Activated CD4-positive, alpha-beta T cell treated with anti-CD3 and anti-CD28 coated beads for 36 hours (primary cell): Measurements from ENCODE around the gene MYZAP. TPM values are rescaled to one million over a fixed set of nuclear protein-coding genes. Genes with fewer than 3 reads are reported as not detected.

ENCODE experiments used
- ATAC-seq: fragments of 200-7000 bp; cut with Tn5 transposase; one replicate; pipeline ENCODE4 v1.10.0; 2021; ENCODE audit warnings: mild to moderate bottlenecking, moderate library complexity
- CTCF ChIA-PET: fragments of 350-600 bp; sonication (Branson Sonifier 250); formaldehyde crosslinking; loops from one replicate; lab custom pipeline; 2021; ENCODE audit warnings: antibody characterized with exemption; lab: Charles Lee
- POLR2A ChIA-PET: fragments of 350-600 bp; sonication (Branson Sonifier 250); formaldehyde crosslinking; loops from one replicate; lab custom pipeline; 2021; ENCODE audit warnings: antibody characterized with exemption, inconsistent platforms; lab: Charles Lee
- DNase-seq: peaks from one replicate; pipeline ENCODE4 v3.0.0-alpha.2; 2020
- H3K27ac Mint-ChIP-seq: one replicate; pipeline ENCODE4 v1.8.0; 2021; ENCODE audit warnings: mixed read lengths
- H3K27me3 Mint-ChIP-seq: one replicate; pipeline ENCODE4 v1.8.0; 2021; ENCODE audit warnings: mixed read lengths
- H3K36me3 Mint-ChIP-seq: one replicate; pipeline ENCODE4 v1.8.0; 2021; ENCODE audit warnings: low read depth, mixed read lengths
- H3K4me1 Mint-ChIP-seq: one replicate; pipeline ENCODE4 v1.8.0; 2021; ENCODE audit warnings: mixed read lengths
- H3K4me3 Mint-ChIP-seq: one replicate; pipeline ENCODE4 v1.8.0; 2021; ENCODE audit warnings: mild to moderate bottlenecking, moderate library complexity, mixed read lengths
- H3K9me3 Mint-ChIP-seq: one replicate; pipeline ENCODE4 v1.8.0; 2021; ENCODE audit warnings: low read depth, mixed read lengths
- intact Hi-C, 2 experiments: fragments of 100-400 bp; cut with DNase I in 1 of 2; cut with micrococcal nuclease in 1 of 2; formaldehyde crosslinking; loops; one replicate each; pipeline versions ENCODE4 v1.14.2 to v1.15.1; 2022 to 2024; cut with DNase I, micrococcal nuclease
- total RNA-seq, 2 experiments: library from RNA; stranded (reverse); gene quantifications; one replicate each; pipeline ENCODE4 v1.2.3, GENCODE V29; 2021

MYZAP gene
- total RNA-seq, 2 experiments from 2014 or later: 0.11 TPM

DNA sequence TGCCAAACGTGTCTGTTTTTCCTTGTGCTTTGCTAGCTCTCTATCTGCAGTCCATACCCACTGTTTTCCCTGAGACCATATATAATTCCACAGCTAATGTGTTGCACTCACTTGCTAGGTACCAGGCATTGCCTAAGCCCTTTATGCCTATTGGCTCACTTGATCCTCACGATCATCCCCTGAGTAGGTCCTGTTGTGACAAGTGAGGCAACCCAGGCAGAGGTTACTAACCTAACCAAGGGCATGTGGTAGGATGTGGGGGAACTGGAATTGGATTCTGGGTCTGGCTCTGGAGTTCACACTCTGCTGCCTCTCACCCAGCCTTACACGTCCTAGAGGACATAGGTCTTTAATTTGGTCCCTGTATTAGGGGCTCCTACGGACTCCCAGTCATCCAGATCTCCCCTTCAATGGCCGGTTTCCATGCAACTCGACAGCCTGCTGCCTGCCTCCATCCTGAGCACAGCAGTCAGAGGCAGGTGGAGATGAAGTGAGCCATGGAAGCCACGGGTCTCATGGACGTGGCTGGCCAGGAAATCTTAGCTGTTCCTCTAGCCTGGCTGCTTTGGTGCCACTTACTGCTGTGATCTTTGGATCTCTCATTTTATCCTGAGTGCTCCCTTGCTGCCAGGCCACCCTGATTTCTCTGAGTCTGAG is 38.9 kb upstream of the MYZAP start:
- Mint-ChIP-seq H3K27me3 (no peaks in the 10 kb centered on the region), H3K9me3 (no peaks in the 10 kb centered on the region), H3K36me3 (no peaks in the 10 kb centered on the region), H3K4me3 (no peak overlapping the region), H3K4me1 (no peaks in the 10 kb centered on the region), H3K27ac (no peak overlapping the region)
- no peak for ATAC-seq
- DNase-seq: no peak
- ChIA-PET POLR2A (no interaction called here), CTCF (interaction anchor here (1.5 kb wide), 1 partner anchor 24 kb away, joined by 5 read pairs; no protein-coding TSS in a partner anchor)
- intact Hi-C loops: no loop called here

DNA sequence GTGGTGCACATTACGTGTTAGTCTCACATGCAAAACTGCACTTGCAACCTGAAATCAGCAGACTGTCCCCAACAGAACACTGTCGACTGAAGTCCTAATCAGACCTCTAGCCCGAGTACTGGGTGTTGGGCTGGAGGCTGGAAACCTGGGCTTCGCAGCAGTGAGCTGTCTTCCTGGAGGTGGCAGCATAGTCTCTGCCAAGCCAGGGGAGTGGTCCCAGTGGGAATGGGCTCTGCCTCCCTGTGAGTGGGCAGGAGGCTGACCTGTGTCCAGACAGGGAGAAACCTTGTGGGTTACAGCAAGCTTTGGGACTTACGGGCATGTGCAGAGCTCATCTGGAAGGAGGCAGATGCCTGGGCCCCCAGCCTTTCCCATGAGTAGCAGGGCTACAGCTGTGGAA is 38.2 kb upstream of the MYZAP start:
- intact Hi-C loops: no loop called here
- H3K9me3 Mint-ChIP-seq: no peaks in the 10 kb centered on the region
- H3K27ac Mint-ChIP-seq: no peak overlapping the region
- H3K4me3 Mint-ChIP-seq: no peak overlapping the region
- DNase-seq (no peak), ATAC-seq (no peak)
- H3K36me3 Mint-ChIP-seq: no peaks in the 10 kb centered on the region
- POLR2A ChIA-PET: no interaction called here
- H3K4me1 Mint-ChIP-seq: no peaks in the 10 kb centered on the region
- CTCF ChIA-PET: interaction anchor here (0.5 to 1.2 kb wide), 2 partner anchors 179 to 244 kb away, joined by 3 read pairs; no protein-coding TSS in a partner anchor
- H3K27me3 Mint-ChIP-seq: no peaks in the 10 kb centered on the region

DNA sequence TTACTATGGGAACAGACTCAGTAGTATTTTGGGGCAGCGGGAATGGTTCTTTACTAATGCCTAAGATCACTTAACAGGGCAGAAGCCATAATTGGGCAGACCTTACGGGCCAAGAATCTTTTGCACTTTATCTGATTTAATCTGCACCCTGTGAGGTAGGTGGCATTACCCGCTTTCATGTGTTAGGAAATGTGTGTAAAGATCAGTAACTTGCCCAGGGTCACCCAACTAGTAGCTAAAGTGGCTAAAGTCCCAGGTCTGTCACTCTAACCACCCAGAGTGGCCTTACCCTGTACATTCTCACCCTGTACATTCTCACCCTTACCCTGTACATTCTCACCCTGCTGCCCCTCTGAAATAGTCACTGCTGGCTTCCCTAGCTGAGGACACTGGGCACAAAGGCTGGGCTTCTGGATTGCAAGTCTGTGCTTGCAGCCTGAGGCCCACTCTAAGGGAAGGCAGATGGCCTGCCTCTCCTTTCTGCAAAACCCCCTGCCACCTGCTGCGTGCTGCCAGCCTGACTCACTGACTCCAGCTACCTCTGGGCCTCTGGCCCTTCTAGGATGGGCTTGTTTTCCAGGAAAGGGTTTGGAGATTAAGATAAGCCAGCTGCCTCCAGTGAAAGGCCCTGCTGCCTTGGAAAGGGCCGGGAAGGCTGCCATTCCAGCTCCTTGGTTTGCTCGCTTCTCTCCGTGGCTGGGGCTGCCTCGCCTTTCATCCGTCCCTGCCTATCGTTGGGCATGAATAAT is 37.5 kb upstream of the MYZAP start:
- intact Hi-C loops: no loop called here
- CTCF ChIA-PET: interaction anchor here (0.5 to 1.2 kb wide), 3 partner anchors 178 to 316 kb away, joined by 3 read pairs; no protein-coding TSS in a partner anchor

DNA sequence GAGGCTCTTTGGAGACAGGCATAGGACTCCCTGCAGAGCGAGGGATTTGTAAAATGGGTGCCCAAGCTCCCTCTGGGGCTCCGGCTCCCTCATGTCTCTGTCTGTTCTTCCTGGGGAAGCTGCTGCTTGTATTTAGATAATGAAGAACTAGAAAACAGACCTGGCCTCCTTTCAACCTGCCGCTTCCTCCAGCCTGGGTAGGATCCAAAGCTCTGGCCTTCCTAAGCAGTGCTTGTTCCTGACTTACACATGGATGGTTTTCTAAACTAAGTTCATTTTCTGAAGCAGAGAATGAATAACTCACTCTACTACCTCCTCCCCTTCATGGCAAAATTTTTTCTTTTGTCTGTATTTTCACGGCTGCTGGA is 36.9 kb upstream of the MYZAP start:
- DNase-seq: no peak
- Mint-ChIP-seq H3K4me1 (no peaks in the 10 kb centered on the region), H3K4me3 (no peak overlapping the region), H3K36me3 (no peaks in the 10 kb centered on the region), H3K27ac (no peak overlapping the region), H3K9me3 (no peaks in the 10 kb centered on the region), H3K27me3 (no peaks in the 10 kb centered on the region)
- ChIA-PET POLR2A (no interaction called here), CTCF (interaction anchor here (0.7 to 1.2 kb wide), 2 partner anchors 178 to 315 kb away, joined by 3 read pairs; no protein-coding TSS in a partner anchor)
- intact Hi-C loops: no loop called here
- no peak for ATAC-seq

More for the DNA sequence above, 37.5 kb upstream of the MYZAP start:
- Mint-ChIP-seq H3K9me3 (no peaks in the 10 kb centered on the region), H3K27me3 (no peaks in the 10 kb centered on the region), H3K4me3 (no peak overlapping the region), H3K4me1 (no peaks in the 10 kb centered on the region), H3K36me3 (no peaks in the 10 kb centered on the region), H3K27ac (no peak overlapping the region)
- no peak for DNase-seq
- POLR2A ChIA-PET: no interaction called here
- ATAC-seq: no peak

DNA sequence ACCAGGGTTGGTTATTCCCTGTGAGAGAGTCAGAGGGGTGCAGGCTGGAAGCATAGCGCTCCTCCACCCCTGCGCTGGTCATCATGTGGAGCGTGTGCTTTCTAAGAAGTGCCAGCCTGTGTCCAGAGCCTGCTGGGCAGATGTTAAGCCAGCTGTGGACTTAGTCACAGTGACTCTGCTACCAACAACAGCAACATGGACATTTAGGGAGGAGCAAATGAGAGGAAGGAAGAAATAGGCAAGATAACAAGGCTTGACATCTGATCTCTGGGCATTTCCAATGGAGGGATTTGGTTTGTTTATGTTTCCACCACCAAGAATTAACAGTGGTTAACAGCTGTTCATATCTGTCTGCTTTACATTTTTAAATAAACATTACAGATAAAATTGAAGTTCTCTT is 36.4 kb upstream of the MYZAP start:
- H3K27ac Mint-ChIP-seq: no peak overlapping the region
- ChIA-PET CTCF (no interaction called here), POLR2A (no interaction called here)
- no peak for DNase-seq
- no peaks in the 10 kb centered on the region for H3K36me3 Mint-ChIP-seq
- H3K9me3 Mint-ChIP-seq: no peaks in the 10 kb centered on the region
- ATAC-seq: no peak
- no peak overlapping the region for H3K4me3 Mint-ChIP-seq
- no peaks in the 10 kb centered on the region for H3K27me3 Mint-ChIP-seq
- intact Hi-C loops: no loop called here
- peaks cover 2% of the 10 kb centered on the region for H3K4me1 Mint-ChIP-seq

DNA sequence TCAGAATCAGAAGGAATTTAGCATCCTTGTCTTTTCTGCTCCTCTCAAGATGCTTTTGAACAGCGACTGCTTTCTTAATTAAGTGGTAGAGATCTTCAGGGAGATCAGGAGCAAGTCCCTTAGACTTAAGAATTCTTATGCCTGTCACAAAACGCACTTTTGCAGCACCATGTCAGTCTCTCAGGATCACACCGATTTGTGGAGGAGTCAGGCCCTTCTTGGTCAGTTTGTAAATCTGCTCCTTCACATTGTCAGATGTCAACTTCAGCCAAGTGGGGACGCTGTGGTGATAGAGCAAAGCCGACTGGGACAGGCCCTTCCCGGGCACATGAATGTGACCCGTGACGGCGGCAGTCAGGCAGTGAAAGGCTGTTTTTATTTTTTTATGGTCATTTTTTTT is 35.7 kb upstream of the MYZAP start:
- no peak overlapping the region for H3K27ac Mint-ChIP-seq
- POLR2A ChIA-PET: no interaction called here
- peaks cover 8% of the 10 kb centered on the region for H3K4me1 Mint-ChIP-seq
- intact Hi-C loops: no loop called here
- H3K36me3 Mint-ChIP-seq: no peaks in the 10 kb centered on the region
- H3K27me3 Mint-ChIP-seq: no peaks in the 10 kb centered on the region
- H3K9me3 Mint-ChIP-seq: no peaks in the 10 kb centered on the region
- no peak overlapping the region for H3K4me3 Mint-ChIP-seq
- ATAC-seq (no peak), DNase-seq (no peak)
- CTCF ChIA-PET: interaction anchor here (2.5 kb wide), 1 partner anchor 305 kb away, joined by 9 read pairs; no protein-coding TSS in a partner anchor

DNA sequence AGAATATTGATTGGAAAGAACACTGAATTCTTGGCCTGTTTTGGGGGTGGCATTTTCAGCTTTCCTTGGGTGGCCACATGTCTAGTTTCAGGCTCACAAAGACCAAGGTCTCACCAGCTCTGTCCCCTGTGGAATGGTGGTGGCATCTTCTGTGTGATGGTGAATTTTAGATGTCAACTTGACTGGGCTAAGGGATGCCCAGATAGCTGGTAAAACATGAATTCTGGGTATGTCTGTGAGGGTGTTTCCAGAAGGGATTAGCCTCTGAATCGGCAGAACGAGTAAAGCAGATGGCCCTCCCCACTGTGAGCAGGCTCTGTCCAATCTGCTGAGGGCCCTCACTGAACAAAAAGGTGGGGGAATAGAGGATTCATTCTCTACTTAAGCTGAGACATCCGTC is 34.4 kb upstream of the MYZAP start:
- POLR2A ChIA-PET: no interaction called here
- no peaks in the 10 kb centered on the region for H3K27me3 Mint-ChIP-seq
- H3K27ac Mint-ChIP-seq: no peak overlapping the region
- DNase-seq (no peak), ATAC-seq (no peak)
- intact Hi-C loops: no loop called here
- CTCF ChIA-PET: interaction anchor here (0.5 to 2.5 kb wide), 3 partner anchors 11 to 518 kb away, joined by 3 to 9 read pairs (median 3); no protein-coding TSS in a partner anchor
- peaks cover 1% of the 10 kb centered on the region for H3K36me3 Mint-ChIP-seq
- no peak overlapping the region for H3K4me3 Mint-ChIP-seq
- no peaks in the 10 kb centered on the region for H3K9me3 Mint-ChIP-seq
- H3K4me1 Mint-ChIP-seq: peaks cover 17% of the 10 kb centered on the region

DNA sequence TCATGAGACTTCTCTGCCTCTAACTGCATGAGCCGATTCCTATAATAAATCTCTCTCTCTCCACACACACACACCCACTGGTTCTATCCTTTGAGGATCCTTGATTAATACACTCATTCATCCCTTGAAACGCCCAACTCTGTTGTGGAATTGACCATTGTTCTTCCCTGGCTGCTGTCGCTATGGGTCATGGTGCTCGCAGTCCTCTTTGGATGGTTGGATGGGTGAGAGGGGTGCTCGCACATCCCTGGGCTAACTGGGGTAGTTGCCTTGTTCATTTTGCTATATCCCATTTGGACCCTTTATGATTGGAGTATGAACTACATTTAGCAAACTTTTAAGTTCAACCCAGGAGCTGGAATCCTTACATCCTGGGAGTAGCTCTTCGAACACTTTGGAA is 33.9 kb upstream of the MYZAP start:
- Mint-ChIP-seq H3K36me3 (peaks cover 1% of the 10 kb centered on the region), H3K4me3 (no peak overlapping the region), H3K4me1 (peaks cover 22% of the 10 kb centered on the region), H3K27ac (no peak overlapping the region), H3K9me3 (no peaks in the 10 kb centered on the region), H3K27me3 (no peaks in the 10 kb centered on the region)
- ChIA-PET CTCF (interaction anchor here (1.0 to 2.5 kb wide), 3 partner anchors 30 to 509 kb away, joined by 3 to 9 read pairs (median 5); no protein-coding TSS in a partner anchor), POLR2A (no interaction called here)
- no peak for ATAC-seq
- DNase-seq: no peak
- intact Hi-C loops: no loop called here

DNA sequence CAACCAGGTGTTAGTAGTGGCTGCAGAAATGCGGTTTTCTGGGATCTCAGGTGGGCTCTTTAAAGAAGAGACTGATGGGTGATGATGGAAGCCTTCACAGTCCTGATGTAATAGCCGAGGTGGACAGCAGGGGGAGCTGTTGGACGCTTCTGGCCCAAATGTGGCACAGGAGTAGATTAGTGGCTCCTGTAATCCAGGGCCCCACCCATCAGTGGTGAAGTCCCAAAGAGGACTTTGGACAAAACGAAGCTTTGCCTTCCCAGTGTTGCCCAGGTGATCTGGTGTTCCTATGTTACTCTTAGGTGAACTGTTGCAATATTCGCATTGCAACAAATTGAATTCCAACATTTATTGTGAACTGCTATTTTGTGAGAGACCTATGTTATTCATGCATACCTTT is 31.8 kb upstream of the MYZAP start:
- POLR2A ChIA-PET: no interaction called here
- no peaks in the 10 kb centered on the region for H3K27me3 Mint-ChIP-seq
- peaks cover 1% of the 10 kb centered on the region for H3K36me3 Mint-ChIP-seq
- DNase-seq (peak; percentile 85), ATAC-seq (peak; percentile 37)
- peaks cover 30% of the 10 kb centered on the region for H3K4me1 Mint-ChIP-seq
- no peaks in the 10 kb centered on the region for H3K9me3 Mint-ChIP-seq
- intact Hi-C loops: loop anchor here (1.0 to 5.0 kb wide), 6 partner anchors 81 to 623 kb away; partner anchors contain the start of gene ALDH1A2 (in 1 of the 2)
- no peak overlapping the region for H3K27ac Mint-ChIP-seq
- CTCF ChIA-PET: interaction anchor here (0.6 to 3.6 kb wide), 25 partner anchors 12 to 902 kb away, joined by 3 to 22 read pairs (median 3); no protein-coding TSS in a partner anchor
- no peak overlapping the region for H3K4me3 Mint-ChIP-seq

DNA sequence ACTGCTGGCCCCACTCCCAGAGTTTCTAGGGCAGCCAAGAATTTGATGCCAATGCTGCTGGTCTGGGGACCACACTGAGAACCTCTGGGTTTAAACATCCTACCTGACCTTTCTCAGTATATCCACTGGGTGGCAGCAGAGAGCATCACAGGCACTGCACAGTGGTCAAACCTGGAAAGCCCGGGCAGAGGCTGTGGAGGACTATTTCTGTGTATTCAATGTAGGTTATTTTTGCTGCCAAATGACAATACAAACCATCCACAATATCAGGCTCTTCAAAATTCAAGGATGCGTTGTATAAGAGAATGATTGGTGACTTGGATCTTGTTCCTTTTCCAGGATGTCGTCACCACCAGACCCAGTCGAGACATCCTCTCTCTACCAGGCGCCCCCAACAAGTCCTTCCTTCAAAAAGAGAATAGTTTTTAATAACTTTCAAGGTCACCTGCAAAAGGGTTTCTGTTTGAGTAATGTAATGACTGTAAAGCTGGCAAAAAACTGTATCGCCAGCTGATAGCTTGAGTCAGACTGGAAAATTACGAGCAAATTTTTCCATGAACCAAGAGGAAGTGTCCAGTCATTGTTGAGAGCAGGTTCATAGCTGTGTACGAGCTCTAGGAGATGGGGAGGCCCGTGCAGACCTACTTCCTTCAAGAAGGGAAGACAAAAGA is 30.5 kb upstream of the MYZAP start:
- no peaks in the 10 kb centered on the region for H3K27me3 Mint-ChIP-seq
- ChIA-PET POLR2A (interaction anchor here (1.1 kb wide), 1 partner anchor 146 kb away, joined by 4 read pairs; the partner anchor contains the start of gene POLR2M), CTCF (interaction anchor here (0.6 to 3.6 kb wide), 21 partner anchors 13 to 510 kb away, joined by 3 to 22 read pairs (median 4); no protein-coding TSS in a partner anchor)
- DNase-seq: peak; percentile 74
- peak overlapping the region; percentile 17 for H3K4me3 Mint-ChIP-seq
- H3K27ac Mint-ChIP-seq: peak overlapping the region; percentile 89
- ATAC-seq: peak; percentile 83
- peaks cover 37% of the 10 kb centered on the region for H3K4me1 Mint-ChIP-seq
- no peaks in the 10 kb centered on the region for H3K9me3 Mint-ChIP-seq
- intact Hi-C loops: loop anchor here (1.0 to 5.0 kb wide), 9 partner anchors 26 to 622 kb away; partner anchors contain the start of genes POLR2M (in 2 of the 2), ALDH1A2 (in 1 of the 2) and MYZAP (in 1 of the 2)
- peaks cover 1% of the 10 kb centered on the region for H3K36me3 Mint-ChIP-seq
